ENCODE results near the gene GP1BB.

The GP1BB gene

GRCh38 chr22:19764299-19764593 lies 40.9 kb downstream of the GP1BB start:
- Histone ChIP-seq H3K36me3 (no peaks in the 10 kb centered on the region), H3K27me3 (peaks cover 0 to 89% of the 10 kb centered on the region in 2 donors), H3K9me3 (no peaks in the 10 kb centered on the region), H3K27ac (no peak overlapping the region), H3K4me1 (peaks cover 0 to 30% (median 22%) of the 10 kb centered on the region in 4 donors), H3K4me3 (no peak overlapping the region)
- intact Hi-C loops (cut with DNase I; ENCODE audit: low total_unique reads): no loop called here
- TF ChIP-seq CTCF (IDR thresholded peaks at IDR 0.05): no peak
- DNase-seq: no peak

- Histone ChIP-seq H3K4me1 (peaks cover 0 to 24% (median 16%) of the 10 kb centered on the region in 4 donors), H3K9me3 (no peaks in the 10 kb centered on the region), H3K27me3 (peaks cover 0 to 89% of the 10 kb centered on the region in 2 donors), H3K36me3 (no peaks in the 10 kb centered on the region), H3K4me3 (no peak overlapping the region), H3K27ac (no peak overlapping the region)
- no peak for DNase-seq
- intact Hi-C loops (cut with DNase I; ENCODE audit: low total_unique reads): no loop called here
- no peak for TF ChIP-seq CTCF (IDR thresholded peaks at IDR 0.05)
Observed at GRCh38 chr22:19764636-19765476, 41.5 kb downstream of the GP1BB start.

- Histone ChIP-seq H3K36me3 (no peaks in the 10 kb centered on the region), H3K27me3 (peaks cover 0 to 96% of the 10 kb centered on the region in 2 donors), H3K4me3 (peak overlapping the region in 1 of 2 donors; percentile 42), H3K9me3 (no peaks in the 10 kb centered on the region), H3K27ac (no peak overlapping the region), H3K4me1 (peaks cover 0 to 23% (median 14%) of the 10 kb centered on the region in 4 donors)
- DNase-seq: no peak
- intact Hi-C loops (cut with DNase I; ENCODE audit: low total_unique reads): no loop called here
- no peak for TF ChIP-seq CTCF (IDR thresholded peaks at IDR 0.05)
Observed at GRCh38 chr22:19765477-19766239, 42.3 kb downstream of the GP1BB start.

- TF ChIP-seq CTCF (IDR thresholded peaks at IDR 0.05): no peak
- H3K4me3 ChIP-seq: peak overlapping the region; percentile 33 to 42
- no peak overlapping the region for H3K27ac ChIP-seq
- H3K4me1 ChIP-seq: peaks cover 0 to 21% (median 13%) of the 10 kb centered on the region in 4 donors
- H3K9me3 ChIP-seq: no peaks in the 10 kb centered on the region
- H3K36me3 ChIP-seq: no peaks in the 10 kb centered on the region
- H3K27me3 ChIP-seq: peaks cover 0 to 99% of the 10 kb centered on the region in 2 donors
- intact Hi-C loops (cut with DNase I; ENCODE audit: low total_unique reads): no loop called here
- no peak for DNase-seq
Observed at GRCh38 chr22:19766240-19766510, 42.8 kb downstream of the GP1BB start.

- TF ChIP-seq CTCF (IDR thresholded peaks at IDR 0.05): no peak
- Histone ChIP-seq H3K27ac (no peak overlapping the region), H3K4me3 (peak overlapping the region; percentile 33 to 42), H3K4me1 (peaks cover 0 to 18% (median 11%) of the 10 kb centered on the region in 4 donors), H3K36me3 (no peaks in the 10 kb centered on the region), H3K9me3 (no peaks in the 10 kb centered on the region), H3K27me3 (peaks cover 0 to 96% of the 10 kb centered on the region in 2 donors)
- DNase-seq: peak in 1 of 2 donors; percentile 57
- intact Hi-C loops (cut with DNase I; ENCODE audit: low total_unique reads): no loop called here
Observed at GRCh38 chr22:19766511-19767426, 43.4 kb downstream of the GP1BB start.
